ENCODE data around the gene PKNOX2. TPM values are rescaled to one million over a fixed set of nuclear protein-coding genes. Genes with fewer than 3 reads are reported as not detected.

Gene PKNOX2
- total and polyA plus RNA-seq, 4 donors = 3.1 to 10.6 (median 7.9) TPM

DNA sequence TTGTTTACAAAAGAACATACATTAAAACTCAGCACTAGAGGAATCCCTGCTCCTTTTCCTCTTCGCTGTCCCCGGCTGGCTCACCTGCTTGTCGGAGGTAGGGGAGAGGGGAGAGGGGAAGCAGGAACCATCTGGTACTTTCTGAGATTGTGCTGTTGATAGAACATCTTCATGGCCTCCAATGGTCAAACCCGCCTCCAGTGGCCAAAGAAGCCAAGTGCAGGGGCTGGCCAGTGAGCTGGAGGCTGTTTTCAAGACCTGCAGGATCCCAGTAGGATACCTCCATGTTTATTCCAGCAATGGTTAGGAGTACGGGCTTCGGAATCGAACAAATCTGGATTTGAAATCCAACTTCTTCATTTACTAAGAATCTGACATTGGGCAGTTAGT lies 92.6 kb downstream of the PKNOX2 start:
- 82 to 90% methylated on average over 7 of the region's 7 CpGs for WGBS, 2 donors
- ATAC-seq (ENCODE audit: insufficient read depth, low FRiP score) (no peak), DNase-seq (peak in 2 of 3 donors; percentile 40)
- H3K4me1 ChIP-seq (ENCODE audit: control insufficient read depth in 5 of 5, insufficient read depth in 5 of 5, low read length in 5 of 5) = peaks cover 0 to 75% (median 21%) of the 10 kb centered on the region in 5 donors
- no peaks in the 10 kb centered on the region for H3K36me3 ChIP-seq (ENCODE audit: control insufficient read depth in 4 of 4, insufficient read depth in 4 of 4, low read length in 4 of 4)
- H3K4me3 ChIP-seq = no peak overlapping the region
- no peaks in the 10 kb centered on the region for H3K27me3 ChIP-seq (ENCODE audit: control insufficient read depth in 3 of 3, insufficient read depth in 3 of 3, low read length in 2 of 3)
- no peaks in the 10 kb centered on the region for H3K9me3 ChIP-seq (ENCODE audit: control insufficient read depth in 4 of 4, insufficient read depth in 3 of 4, low read length in 3 of 4)
- no peak overlapping the region for H3K27ac ChIP-seq (ENCODE audit: low read depth in 1 of 2, low read length in 1 of 2)
- TF ChIP-seq, protein P1, sequence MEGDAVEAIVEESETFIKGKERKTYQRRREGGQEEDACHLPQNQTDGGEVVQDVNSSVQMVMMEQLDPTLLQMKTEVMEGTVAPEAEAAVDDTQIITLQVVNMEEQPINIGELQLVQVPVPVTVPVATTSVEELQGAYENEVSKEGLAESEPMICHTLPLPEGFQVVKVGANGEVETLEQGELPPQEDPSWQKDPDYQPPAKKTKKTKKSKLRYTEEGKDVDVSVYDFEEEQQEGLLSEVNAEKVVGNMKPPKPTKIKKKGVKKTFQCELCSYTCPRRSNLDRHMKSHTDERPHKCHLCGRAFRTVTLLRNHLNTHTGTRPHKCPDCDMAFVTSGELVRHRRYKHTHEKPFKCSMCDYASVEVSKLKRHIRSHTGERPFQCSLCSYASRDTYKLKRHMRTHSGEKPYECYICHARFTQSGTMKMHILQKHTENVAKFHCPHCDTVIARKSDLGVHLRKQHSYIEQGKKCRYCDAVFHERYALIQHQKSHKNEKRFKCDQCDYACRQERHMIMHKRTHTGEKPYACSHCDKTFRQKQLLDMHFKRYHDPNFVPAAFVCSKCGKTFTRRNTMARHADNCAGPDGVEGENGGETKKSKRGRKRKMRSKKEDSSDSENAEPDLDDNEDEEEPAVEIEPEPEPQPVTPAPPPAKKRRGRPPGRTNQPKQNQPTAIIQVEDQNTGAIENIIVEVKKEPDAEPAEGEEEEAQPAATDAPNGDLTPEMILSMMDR (IDR thresholded peaks at IDR 0.05; ENCODE audit: control extremely low read depth, extremely low read depth) = no peak
- no peak overlapping the region for H3K9ac ChIP-seq (ENCODE audit: insufficient read depth in 1 of 2, low read length in 2 of 2)

DNA sequence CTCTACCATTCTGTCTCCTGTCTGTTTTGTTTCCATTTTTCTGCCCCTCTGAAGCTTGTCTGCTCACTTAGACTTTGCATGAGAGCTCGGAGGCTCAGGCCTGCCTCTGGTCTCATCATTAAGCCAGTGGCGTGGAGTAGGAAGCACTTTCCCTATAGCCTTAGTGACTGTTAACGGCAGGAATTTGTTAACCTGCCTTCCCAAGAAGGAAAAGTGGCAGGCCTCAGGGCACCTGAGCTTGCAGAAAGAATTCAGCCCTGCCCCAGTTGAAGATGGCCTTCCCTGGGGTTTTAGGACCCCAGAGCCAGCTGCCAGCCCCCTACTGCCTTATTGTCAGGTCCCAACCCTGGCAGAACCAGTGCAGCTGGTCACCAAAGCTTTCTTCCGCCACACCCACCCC lies 93.2 kb downstream of the PKNOX2 start:
- ATAC-seq (ENCODE audit: insufficient read depth, low FRiP score) (no peak), DNase-seq (no peak)
- 85 to 86% methylated on average over 4 of the region's 4 CpGs for WGBS, 2 donors
- Histone ChIP-seq H3K36me3 (ENCODE audit: control insufficient read depth in 4 of 4, insufficient read depth in 4 of 4, low read length in 4 of 4) (no peaks in the 10 kb centered on the region), H3K4me3 (no peak overlapping the region), H3K9me3 (ENCODE audit: control insufficient read depth in 4 of 4, insufficient read depth in 3 of 4, low read length in 3 of 4) (no peaks in the 10 kb centered on the region), H3K27me3 (ENCODE audit: control insufficient read depth in 3 of 3, insufficient read depth in 3 of 3, low read length in 2 of 3) (no peaks in the 10 kb centered on the region), H3K27ac (ENCODE audit: low read depth in 1 of 2, low read length in 1 of 2) (no peak overlapping the region), H3K9ac (ENCODE audit: insufficient read depth in 1 of 2, low read length in 2 of 2) (no peak overlapping the region), H3K4me1 (ENCODE audit: control insufficient read depth in 5 of 5, insufficient read depth in 5 of 5, low read length in 5 of 5) (peaks cover 0 to 75% (median 18%) of the 10 kb centered on the region in 5 donors)
- TF ChIP-seq, protein P1 (IDR thresholded peaks at IDR 0.05; ENCODE audit: control extremely low read depth, extremely low read depth) = no peak

DNA sequence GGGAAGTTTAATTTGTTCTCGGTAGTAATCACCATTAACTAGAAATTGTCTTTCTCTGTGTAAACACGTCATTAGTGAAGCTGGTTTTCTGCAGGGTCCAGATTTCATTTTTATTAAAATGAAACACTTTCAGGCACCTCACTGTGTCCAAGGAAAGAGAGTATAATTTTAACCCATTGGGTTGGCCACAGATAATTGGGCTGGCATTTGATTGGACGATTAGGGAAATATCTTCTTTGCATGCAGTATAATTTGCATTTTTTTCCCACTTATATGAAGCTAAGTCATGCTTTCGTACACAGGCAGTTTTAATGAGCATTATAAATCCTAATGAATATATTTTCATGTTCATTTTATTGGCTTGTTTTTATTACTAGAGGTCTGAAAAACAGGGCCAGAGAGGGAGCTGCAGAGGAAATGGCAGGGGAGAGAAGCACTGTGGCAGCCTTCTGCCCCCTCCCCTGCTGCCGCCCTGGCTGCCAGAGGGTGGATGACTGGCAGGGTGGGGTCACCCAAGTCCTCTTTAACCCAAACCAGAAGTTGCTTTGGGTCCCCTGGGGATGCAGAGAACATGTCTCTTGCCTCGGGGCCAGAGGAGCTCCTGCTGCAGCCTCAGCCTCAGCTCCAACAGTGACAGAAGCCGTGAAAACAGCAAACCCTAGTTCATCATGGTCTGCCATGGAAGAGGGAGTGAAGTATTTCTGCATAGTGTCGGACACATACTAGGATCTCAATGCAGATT lies 93.9 kb downstream of the PKNOX2 start:
- H3K36me3 ChIP-seq (ENCODE audit: control insufficient read depth in 4 of 4, insufficient read depth in 4 of 4, low read length in 4 of 4) = no peaks in the 10 kb centered on the region
- H3K4me1 ChIP-seq (ENCODE audit: control insufficient read depth in 5 of 5, insufficient read depth in 5 of 5, low read length in 5 of 5) = peaks cover 0 to 75% (median 24%) of the 10 kb centered on the region in 5 donors
- H3K4me3 ChIP-seq = no peak overlapping the region
- no peak overlapping the region for H3K27ac ChIP-seq (ENCODE audit: low read depth in 1 of 2, low read length in 1 of 2)
- TF ChIP-seq, protein P1 (IDR thresholded peaks at IDR 0.05; ENCODE audit: control extremely low read depth, extremely low read depth) = no peak
- DNase-seq (no peak), ATAC-seq (ENCODE audit: insufficient read depth, low FRiP score) (no peak)
- WGBS, 2 donors = 82 to 83% methylated on average over 8 of the region's 8 CpGs
- no peaks in the 10 kb centered on the region for H3K27me3 ChIP-seq (ENCODE audit: control insufficient read depth in 3 of 3, insufficient read depth in 3 of 3, low read length in 2 of 3)
- H3K9ac ChIP-seq (ENCODE audit: insufficient read depth in 1 of 2, low read length in 2 of 2) = no peak overlapping the region
- no peaks in the 10 kb centered on the region for H3K9me3 ChIP-seq (ENCODE audit: control insufficient read depth in 4 of 4, insufficient read depth in 3 of 4, low read length in 3 of 4)

All from lung (tissue), 12 donors.